Activated T-helper 1 cell treated with anti-CD3 and anti-CD28 coated beads, Interleukin-12 subunit alpha, Interleukin-12 subunit beta, Interleukin-2, Interleukin-4 antibody, amounts not matched to agents 30 ng/mL and 10 ng/mL and 1 ng/mL, durations not matched to agents 14 hours and 24 hours and 36 hours (primary cell): ENCODE measurements around the gene RBKS. TPM values are rescaled to one million over a fixed set of nuclear protein-coding genes. Genes with fewer than 3 reads are reported as not detected.
A peak's percentile ranks its signal among the peaks of the same experiment; 100 is the strongest.

ENCODE experiments used
- DNase-seq: peaks from one replicate; pipeline ENCODE4 v3.0.0; 2021; ENCODE audit warnings: low spot score
- H3K27ac Mint-ChIP-seq: one replicate; pipeline ENCODE4 v1.8.0; 2021; ENCODE audit warnings: mild to moderate bottlenecking, mixed read lengths
- H3K27me3 Mint-ChIP-seq: one replicate; pipeline ENCODE4 v1.8.0; 2022; ENCODE audit warnings: mild to moderate bottlenecking, moderate library complexity, mixed read lengths; ENCODE audit not compliant: insufficient read depth
- H3K36me3 Mint-ChIP-seq: one replicate; pipeline ENCODE4 v1.8.0; 2021; ENCODE audit warnings: low read depth, mixed read lengths
- H3K4me1 Mint-ChIP-seq: one replicate; pipeline ENCODE4 v1.8.0; 2021; ENCODE audit warnings: low read depth, mixed read lengths
- H3K4me3 Mint-ChIP-seq: one replicate; pipeline ENCODE4 v1.8.0; 2021; ENCODE audit warnings: mild to moderate bottlenecking, moderate library complexity, mixed read lengths
- H3K9me3 Mint-ChIP-seq: one replicate; pipeline ENCODE4 v1.8.0; 2021; ENCODE audit warnings: mixed read lengths
- intact Hi-C: fragments of 100-400 bp; cut with micrococcal nuclease; formaldehyde crosslinking; loops from one replicate; pipeline ENCODE4 v1.15.1; 2024
- total RNA-seq: library from RNA; stranded (reverse); gene quantifications from 2 replicates; pipeline ENCODE4 v1.2.3, GENCODE V29; 2022

The RBKS gene
- total RNA-seq, result 0.76 and 0.83 TPM in 2 replicates

DNA sequence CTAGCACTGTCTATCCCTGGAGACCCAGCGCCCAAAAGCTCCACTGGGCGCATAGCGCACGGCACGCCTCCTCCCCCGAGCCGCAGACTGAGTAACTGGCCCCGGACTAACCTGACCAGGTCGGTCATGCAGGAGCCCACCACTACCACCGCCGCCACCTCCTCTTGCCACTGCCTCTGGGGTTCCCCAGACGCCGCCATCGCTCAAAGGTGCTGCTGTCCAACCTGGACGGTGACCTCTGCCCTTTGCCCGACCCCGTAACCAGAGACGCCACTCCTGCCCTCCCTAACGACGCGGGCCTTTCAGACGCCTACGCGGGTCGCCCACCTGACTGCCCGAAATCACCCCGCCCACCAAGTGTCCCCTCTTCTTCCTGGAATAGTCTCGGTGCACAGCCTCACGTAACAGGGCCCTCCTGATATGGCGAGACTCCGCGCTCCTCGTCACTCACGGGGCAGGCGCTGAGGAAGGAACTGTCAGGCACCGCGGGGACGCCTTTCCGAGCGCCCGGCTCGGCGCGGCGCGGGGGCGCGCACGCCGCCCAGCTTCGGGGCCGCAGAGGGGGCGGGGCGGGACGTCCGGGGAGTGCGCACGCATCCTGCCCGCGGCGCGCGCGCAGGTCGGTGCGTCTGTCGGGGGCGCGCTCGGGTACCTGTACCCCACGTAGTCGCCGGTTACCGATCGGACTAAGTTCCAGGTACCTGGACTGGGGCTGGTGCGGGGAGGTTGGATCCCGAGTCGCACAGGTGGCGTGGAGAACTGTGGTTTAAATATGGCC, at the start of gene RBKS, which contains the start of gene BABAM2:
Gene RBKS, minus strand, starts transcription at position 242 of the 778 bp plus-strand sequence. Its CDS starts 42 bp downstream, at position 200.
Gene BABAM2, plus strand, starts transcription at position 584 of the 778 bp plus-strand sequence. CDS start 3,828 bp downstream, outside the sequence.
- Mint-ChIP-seq H3K4me1 (peaks cover 62% of the 10 kb centered on the region), H3K9me3 (no peaks in the 10 kb centered on the region), H3K36me3 (peaks cover 21% of the 10 kb centered on the region), H3K27ac (peak within 1 kb of the TSS; percentile 99), H3K27me3 (no peaks in the 10 kb centered on the region), H3K4me3 (peak within 1 kb of the TSS; percentile 93)
- peak; percentile 88 for DNase-seq
- intact Hi-C loops, result loop anchor here (1.0 to 5.0 kb wide), 7 partner anchors 12 to 500 kb away; partner anchors contain the start of gene MRPL33

DNA sequence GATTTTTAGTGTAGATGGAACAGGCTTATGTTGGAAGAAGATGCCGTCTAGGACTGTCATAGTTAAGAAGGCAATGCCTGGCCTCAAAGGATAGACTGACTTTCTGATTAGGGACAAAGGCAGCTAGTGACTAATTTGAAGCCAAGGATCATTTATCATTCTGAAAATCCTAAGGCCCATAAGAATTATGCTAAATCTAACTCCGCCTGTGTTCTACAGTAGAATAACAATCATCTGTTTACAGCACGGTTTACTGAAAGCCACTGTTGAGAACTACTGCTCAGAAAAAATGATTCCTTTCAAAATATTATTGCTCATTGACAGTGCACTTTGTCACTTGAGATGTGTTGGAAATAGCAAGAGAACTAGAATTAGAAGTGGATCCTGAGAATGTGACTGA, 44.8 kb upstream of the RBKS start:
- H3K4me3 Mint-ChIP-seq, result no peak overlapping the region
- no peaks in the 10 kb centered on the region for H3K9me3 Mint-ChIP-seq
- intact Hi-C loops, result no loop called here
- peaks cover 23% of the 10 kb centered on the region for H3K36me3 Mint-ChIP-seq
- H3K27ac Mint-ChIP-seq, result no peak overlapping the region
- DNase-seq, result no peak
- no peaks in the 10 kb centered on the region for H3K27me3 Mint-ChIP-seq
- peaks cover 19% of the 10 kb centered on the region for H3K4me1 Mint-ChIP-seq

DNA sequence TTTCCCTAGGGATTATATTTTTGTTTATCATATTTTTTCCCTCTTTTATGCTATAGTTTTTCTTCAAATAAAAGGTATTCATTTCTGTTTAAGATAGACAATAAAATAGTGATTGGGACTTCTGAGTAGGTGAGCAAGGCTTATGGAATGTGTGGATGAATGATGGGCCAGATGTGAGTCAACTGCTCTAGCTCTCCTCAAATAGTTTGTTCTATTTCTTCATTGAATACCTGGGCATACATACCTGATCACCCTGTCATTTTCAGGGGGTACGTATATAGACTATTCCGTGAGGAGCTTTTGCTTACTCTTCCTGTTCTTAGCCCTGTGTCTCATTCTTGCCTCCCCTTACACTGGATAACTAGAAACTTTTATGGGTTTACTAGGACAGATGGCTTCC, 42.2 kb upstream of the RBKS start:
- Mint-ChIP-seq H3K9me3 (no peaks in the 10 kb centered on the region), H3K4me3 (no peak overlapping the region), H3K27me3 (no peaks in the 10 kb centered on the region), H3K36me3 (peaks cover 22% of the 10 kb centered on the region), H3K27ac (no peak overlapping the region), H3K4me1 (peaks cover 12% of the 10 kb centered on the region)
- intact Hi-C loops, result no loop called here
- DNase-seq, result no peak

DNA sequence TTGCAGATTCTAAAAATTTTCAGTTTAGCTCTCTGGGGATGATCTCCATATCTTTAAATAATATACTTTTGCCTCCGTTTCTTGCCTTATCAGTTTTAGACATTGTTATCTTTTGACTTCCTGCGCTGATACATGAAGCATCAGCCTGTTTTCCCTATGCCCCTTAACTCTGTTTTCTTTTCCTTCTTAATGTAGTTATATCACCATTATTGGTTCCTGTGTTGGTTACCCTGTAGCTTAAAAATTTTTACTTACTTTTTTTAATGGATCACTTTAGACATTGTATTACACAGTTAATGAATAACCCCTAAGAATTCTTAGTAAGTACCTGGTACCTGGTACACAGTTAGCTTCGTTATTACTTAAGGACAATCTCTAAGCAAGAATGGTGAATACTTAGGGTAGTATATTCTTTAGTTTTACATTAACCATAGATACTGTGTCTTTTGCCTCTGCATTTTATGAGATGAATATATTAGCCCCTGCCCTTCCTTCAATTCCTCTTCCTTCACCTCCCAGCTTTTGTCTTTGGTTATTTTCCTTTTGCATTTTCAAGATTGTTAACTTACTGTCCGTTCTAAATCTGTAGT, 41.3 kb upstream of the RBKS start:
- Mint-ChIP-seq H3K27me3 (no peaks in the 10 kb centered on the region), H3K27ac (no peak overlapping the region), H3K36me3 (peaks cover 28% of the 10 kb centered on the region), H3K4me3 (no peak overlapping the region), H3K9me3 (no peaks in the 10 kb centered on the region), H3K4me1 (peaks cover 10% of the 10 kb centered on the region)
- DNase-seq, result no peak
- intact Hi-C loops, result no loop called here

DNA sequence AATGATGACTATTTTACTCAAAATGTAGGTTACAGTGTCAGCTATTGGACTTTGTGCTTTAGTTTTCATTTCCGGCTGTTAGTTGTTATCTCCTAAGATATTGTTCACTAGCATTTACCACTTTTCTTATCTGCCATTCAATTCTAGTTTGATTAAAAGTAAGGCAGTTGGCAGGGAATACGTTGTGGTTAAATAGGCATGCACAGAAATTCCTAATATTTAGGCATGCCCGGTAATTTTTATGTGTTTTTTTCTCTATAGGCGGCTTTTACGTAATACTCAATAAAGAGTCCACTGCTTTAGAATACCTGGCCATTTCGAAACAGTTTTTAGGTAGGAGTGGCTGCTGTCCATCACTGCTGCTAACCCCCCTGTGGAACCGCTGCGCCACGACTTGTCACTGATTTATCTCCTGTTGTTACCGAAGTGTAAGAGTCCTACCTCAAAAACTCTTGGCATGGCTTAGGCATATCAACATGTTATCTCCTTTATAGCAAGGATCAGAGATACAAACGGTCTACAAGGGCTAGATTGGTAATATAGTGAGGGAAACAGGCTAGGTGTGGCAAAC, 39.8 kb upstream of the RBKS start:
- Mint-ChIP-seq H3K36me3 (peaks cover 36% of the 10 kb centered on the region), H3K27ac (no peak overlapping the region), H3K4me3 (no peak overlapping the region), H3K27me3 (no peaks in the 10 kb centered on the region), H3K9me3 (no peaks in the 10 kb centered on the region), H3K4me1 (peaks cover 20% of the 10 kb centered on the region)
- intact Hi-C loops, result no loop called here
- no peak for DNase-seq

DNA sequence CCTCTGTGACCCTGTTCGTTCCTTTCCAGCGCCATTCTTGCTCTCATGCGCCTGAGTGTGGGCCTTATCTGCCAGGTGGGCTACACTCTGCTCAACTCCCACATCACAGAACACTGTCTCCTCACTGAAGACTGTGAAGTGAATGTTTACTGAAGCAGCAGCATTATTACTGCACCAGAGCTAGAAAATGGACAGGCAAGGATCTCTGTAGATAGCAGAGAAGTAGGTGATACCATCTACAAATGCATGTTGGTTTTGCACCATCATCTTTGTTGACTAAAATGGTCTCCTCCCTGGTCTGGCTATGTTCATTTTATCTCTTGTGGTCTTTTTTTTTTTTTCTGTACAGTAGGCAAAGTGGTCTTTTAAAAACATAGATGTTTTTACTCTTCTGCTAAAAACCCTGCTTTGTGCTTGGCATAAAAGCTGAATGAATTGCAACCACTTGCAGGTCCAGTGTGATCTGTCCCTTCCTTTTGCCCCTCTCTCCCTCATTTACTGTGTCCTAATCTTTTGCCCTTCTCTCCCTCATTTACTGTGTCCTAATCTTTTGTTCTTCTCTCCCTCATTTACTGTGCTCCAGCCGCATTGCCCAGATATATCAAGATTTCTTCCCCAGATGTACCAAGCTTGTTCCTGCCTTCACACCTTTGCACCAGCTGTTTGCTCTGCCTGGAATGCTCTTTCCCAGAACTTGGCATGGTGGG, 35.7 kb upstream of the RBKS start:
- Mint-ChIP-seq H3K4me1 (peaks cover 12% of the 10 kb centered on the region), H3K36me3 (peaks cover 26% of the 10 kb centered on the region), H3K4me3 (no peak overlapping the region), H3K27me3 (no peaks in the 10 kb centered on the region), H3K9me3 (no peaks in the 10 kb centered on the region), H3K27ac (no peak overlapping the region)
- no peak for DNase-seq
- intact Hi-C loops, result no loop called here

DNA sequence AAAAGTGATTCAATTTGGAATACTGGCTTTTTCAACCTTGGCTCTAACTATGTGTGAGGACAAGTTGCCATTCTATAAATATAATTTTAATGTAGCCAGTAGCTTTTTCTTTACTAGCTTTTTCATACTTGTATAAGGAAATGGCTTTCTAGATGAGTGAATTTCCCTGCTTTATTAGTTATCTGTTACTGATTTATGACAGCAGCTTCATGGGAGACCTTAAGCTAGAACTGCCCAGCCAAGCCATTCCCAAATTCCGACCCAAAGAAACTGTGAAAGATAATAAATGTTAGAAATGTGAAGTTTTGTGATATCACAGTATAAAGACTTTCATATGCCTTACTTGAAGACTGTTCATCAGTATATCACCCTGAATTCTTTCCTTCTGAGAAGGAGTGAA, 32.7 kb upstream of the RBKS start:
- H3K9me3 Mint-ChIP-seq, result no peaks in the 10 kb centered on the region
- no peaks in the 10 kb centered on the region for H3K27me3 Mint-ChIP-seq
- H3K4me1 Mint-ChIP-seq, result peaks cover 20% of the 10 kb centered on the region
- H3K27ac Mint-ChIP-seq, result no peak overlapping the region
- intact Hi-C loops, result no loop called here
- H3K4me3 Mint-ChIP-seq, result no peak overlapping the region
- peaks cover 20% of the 10 kb centered on the region for H3K36me3 Mint-ChIP-seq
- no peak for DNase-seq

DNA sequence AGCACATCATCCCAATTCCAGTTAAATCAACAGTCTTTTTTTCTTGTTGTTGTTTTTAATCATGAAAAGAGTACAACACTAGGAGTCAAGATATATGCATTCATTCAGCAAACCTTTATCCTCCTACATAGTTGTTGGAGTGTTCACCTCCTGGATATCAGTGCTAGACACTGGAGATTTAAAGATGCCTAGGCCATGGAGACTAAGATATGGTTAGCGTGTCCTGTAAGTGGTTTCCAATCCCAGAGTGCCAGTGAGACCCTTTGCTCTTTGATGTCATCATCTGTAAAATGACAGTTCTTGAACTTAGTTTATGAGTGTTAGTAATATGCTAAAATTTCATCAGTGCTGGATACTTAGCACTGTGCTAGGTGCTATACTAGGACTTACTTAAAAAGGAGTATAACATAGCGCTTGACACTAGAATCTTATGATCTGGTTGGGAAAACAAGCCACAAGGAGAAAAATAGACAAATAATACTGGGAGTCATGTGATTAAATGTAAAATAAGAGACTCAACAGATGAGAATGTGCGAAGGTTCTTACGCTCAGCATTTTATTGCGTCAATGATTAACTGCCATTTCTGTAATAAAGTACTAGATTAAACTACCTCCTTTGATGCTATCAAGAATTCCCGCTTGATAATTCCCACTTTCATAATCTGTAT, 31.8 kb upstream of the RBKS start:
- Mint-ChIP-seq H3K4me1 (peaks cover 20% of the 10 kb centered on the region), H3K27ac (no peak overlapping the region), H3K4me3 (no peak overlapping the region), H3K9me3 (no peaks in the 10 kb centered on the region), H3K36me3 (peaks cover 18% of the 10 kb centered on the region), H3K27me3 (no peaks in the 10 kb centered on the region)
- intact Hi-C loops, result no loop called here
- no peak for DNase-seq

DNA sequence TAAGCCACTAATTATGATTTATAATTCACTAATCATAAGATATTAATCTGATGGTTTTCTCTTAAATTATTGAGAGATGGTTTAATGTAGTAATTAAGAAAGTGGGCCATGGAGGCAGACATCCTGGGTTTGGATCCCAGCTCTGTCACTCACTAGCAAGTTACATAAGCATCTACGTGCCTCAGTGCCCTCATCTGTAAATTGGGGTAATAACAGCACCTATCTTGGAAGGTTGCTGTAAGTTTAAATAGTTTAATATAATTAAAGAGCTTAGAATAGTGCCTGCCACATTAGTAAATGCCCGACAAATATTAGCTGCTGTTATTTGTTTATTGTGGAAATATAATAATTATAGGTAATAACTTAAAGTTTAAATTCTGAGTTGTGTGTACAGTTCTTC, 31.2 kb upstream of the RBKS start:
- Mint-ChIP-seq H3K36me3 (peaks cover 15% of the 10 kb centered on the region), H3K9me3 (no peaks in the 10 kb centered on the region), H3K27ac (no peak overlapping the region), H3K4me3 (no peak overlapping the region), H3K4me1 (peaks cover 17% of the 10 kb centered on the region), H3K27me3 (no peaks in the 10 kb centered on the region)
- DNase-seq, result no peak
- intact Hi-C loops, result no loop called here

DNA sequence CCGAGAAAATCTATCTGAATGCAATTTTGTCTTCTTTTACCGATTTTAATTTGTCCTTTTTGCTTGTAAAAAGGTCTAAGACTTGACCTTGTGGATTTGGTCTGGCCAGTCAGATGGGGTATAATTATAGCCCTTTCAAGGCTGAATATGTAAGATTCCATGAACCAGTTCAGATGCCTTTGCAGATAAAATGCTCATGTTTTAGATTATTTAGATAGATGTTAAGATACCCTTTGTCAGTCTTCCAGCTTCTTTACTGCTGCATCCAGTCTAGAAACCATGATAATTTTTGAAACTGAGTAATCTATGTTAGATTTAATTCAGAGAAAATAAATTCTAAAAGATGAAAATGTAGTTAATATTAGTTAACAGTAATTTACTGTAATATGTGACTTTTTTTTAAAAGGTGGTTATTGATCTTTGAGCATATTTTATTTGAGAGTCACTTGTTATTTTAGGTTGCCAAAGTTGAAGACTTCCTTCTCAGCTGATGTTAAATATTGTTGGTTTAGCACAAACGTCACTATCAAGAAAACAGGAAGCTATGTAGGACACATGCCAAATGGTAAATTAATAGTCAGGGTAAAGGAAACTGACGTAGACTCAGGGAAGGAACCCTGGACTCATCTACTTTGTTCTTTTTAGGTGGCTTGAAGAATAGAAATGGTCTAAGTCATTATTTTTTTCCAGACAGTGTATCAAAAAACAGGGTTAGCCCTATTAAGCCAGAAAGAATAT, 30.1 kb upstream of the RBKS start:
- intact Hi-C loops, result no loop called here
- Mint-ChIP-seq H3K27me3 (no peaks in the 10 kb centered on the region), H3K36me3 (peaks cover 9% of the 10 kb centered on the region), H3K9me3 (no peaks in the 10 kb centered on the region), H3K4me3 (no peak overlapping the region), H3K4me1 (peaks cover 8% of the 10 kb centered on the region), H3K27ac (no peak overlapping the region)
- no peak for DNase-seq

DNA sequence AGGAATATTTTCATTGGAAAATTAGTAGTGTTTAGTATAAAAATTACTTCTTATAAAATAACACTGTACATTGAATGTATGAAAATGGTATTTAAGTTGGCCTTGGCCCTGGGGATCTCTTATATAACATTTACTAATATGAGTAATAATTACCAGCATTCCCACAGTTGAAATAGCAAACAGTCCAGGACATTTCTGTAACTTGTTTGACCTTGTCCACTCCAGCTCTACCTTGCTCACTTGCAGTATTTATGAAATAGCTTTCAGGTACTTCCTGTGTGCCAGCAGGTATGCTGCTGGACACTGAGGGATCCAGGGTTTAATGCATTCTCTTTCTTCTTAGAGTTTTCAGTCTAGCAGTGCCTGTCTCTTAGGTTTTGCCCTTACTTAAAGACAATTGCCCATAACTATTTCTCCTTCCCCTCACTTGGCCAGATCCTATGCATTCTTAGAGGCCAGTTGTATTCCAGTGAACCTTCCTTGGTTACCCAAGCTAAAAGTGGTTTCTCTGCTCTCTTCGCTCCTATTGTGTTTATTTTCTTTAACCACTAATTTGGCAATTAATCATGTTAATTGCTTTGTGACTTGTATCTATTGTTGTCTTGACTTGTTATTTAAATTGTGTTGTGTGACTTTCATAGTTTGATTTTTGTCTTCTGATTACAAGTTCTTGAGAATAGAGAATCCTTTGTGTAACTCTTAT, 26.3 kb upstream of the RBKS start:
- H3K27ac Mint-ChIP-seq, result no peak overlapping the region
- intact Hi-C loops, result no loop called here
- H3K9me3 Mint-ChIP-seq, result no peaks in the 10 kb centered on the region
- peaks cover 19% of the 10 kb centered on the region for H3K36me3 Mint-ChIP-seq
- no peak overlapping the region for H3K4me3 Mint-ChIP-seq
- no peak for DNase-seq
- H3K4me1 Mint-ChIP-seq, result peaks cover 8% of the 10 kb centered on the region
- no peaks in the 10 kb centered on the region for H3K27me3 Mint-ChIP-seq
